ENCODE results near the gene MLH1.
A peak's percentile ranks its signal among the peaks of the same experiment; 100 is the strongest.

Gene MLH1

GRCh38 chr3:36981006-36981405 is 12.3 kb upstream of the MLH1 start:
- TF ChIP-seq, protein P1, sequence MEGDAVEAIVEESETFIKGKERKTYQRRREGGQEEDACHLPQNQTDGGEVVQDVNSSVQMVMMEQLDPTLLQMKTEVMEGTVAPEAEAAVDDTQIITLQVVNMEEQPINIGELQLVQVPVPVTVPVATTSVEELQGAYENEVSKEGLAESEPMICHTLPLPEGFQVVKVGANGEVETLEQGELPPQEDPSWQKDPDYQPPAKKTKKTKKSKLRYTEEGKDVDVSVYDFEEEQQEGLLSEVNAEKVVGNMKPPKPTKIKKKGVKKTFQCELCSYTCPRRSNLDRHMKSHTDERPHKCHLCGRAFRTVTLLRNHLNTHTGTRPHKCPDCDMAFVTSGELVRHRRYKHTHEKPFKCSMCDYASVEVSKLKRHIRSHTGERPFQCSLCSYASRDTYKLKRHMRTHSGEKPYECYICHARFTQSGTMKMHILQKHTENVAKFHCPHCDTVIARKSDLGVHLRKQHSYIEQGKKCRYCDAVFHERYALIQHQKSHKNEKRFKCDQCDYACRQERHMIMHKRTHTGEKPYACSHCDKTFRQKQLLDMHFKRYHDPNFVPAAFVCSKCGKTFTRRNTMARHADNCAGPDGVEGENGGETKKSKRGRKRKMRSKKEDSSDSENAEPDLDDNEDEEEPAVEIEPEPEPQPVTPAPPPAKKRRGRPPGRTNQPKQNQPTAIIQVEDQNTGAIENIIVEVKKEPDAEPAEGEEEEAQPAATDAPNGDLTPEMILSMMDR (IDR thresholded peaks at IDR 0.05; ENCODE audit: borderline replicate concordance, insufficient read depth, low read depth, low read length), result no peak
- H3K4me3 ChIP-seq (ENCODE audit: low read depth, low read length), result no peak overlapping the region

DNA sequence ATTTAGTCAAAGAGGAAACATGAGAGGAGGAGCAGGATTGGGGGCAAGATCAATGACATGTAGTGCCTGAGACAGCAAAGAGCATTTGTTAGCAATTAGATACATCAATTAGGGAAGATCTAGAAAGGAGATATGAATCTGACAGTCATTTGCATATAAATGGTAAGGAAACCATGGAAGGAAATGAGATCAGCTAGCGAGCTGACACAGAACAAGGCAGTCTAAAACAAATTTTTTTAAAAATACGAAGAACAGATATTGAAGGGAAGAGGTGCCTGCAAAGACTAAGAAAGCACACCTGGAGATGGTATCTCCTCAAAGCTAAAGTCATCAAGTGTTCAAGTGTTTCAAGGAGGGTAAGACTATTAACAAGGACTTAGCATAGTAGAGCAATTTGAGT is 5.0 kb upstream of the MLH1 start:
- H3K4me3 ChIP-seq (ENCODE audit: low read depth, low read length), result no peak overlapping the region
- TF ChIP-seq, protein P1 (IDR thresholded peaks at IDR 0.05; ENCODE audit: borderline replicate concordance, insufficient read depth, low read depth, low read length), result no peak

GRCh38 chr3:36989005-36989404 is 4.3 kb upstream of the MLH1 start:
- TF ChIP-seq, protein P1 (IDR thresholded peaks at IDR 0.05; ENCODE audit: borderline replicate concordance, insufficient read depth, low read depth, low read length), result no peak
- peak overlapping the region; percentile 2 for H3K4me3 ChIP-seq (ENCODE audit: low read depth, low read length)

DNA sequence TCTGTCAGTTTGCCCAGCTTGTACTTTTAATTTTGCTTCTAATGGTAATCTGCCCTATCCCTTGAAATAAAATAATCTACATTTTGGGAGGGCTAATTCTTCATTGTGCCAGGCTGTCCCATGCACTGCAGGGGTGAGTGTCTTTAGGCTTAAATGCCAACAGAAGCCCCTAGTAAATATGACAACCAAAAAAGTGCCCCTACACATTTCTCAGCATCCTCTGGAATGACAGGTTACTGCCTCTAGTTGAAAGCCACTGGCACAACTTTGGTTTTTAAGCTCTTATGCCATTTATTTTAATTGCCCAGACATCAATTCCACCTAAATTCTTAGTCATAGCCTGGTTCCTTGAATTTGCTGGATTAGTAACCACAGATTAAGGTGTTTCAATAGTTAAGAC is 3.8 kb upstream of the MLH1 start:
- TF ChIP-seq, protein P1 (IDR thresholded peaks at IDR 0.05; ENCODE audit: borderline replicate concordance, insufficient read depth, low read depth, low read length), result no peak

GRCh38 chr3:36991147-36991546 is 2.2 kb upstream of the MLH1 start:
- TF ChIP-seq, protein P1 (IDR thresholded peaks at IDR 0.05; ENCODE audit: borderline replicate concordance, insufficient read depth, low read depth, low read length), result no peak
- peak overlapping the region; percentile 70 for H3K4me3 ChIP-seq (ENCODE audit: low read depth, low read length)

More for the DNA sequence above, 3.8 kb upstream of the MLH1 start:
- peak overlapping the region; percentile 2 for H3K4me3 ChIP-seq (ENCODE audit: low read depth, low read length)

GRCh38 chr3:36991923-36992805 is 1.2 kb upstream of the MLH1 start:
- TF ChIP-seq, protein P1 (IDR thresholded peaks at IDR 0.05; ENCODE audit: borderline replicate concordance, insufficient read depth, low read depth, low read length), result no peak
- peak overlapping the region; percentile 70 for H3K4me3 ChIP-seq (ENCODE audit: low read depth, low read length)

DNA sequence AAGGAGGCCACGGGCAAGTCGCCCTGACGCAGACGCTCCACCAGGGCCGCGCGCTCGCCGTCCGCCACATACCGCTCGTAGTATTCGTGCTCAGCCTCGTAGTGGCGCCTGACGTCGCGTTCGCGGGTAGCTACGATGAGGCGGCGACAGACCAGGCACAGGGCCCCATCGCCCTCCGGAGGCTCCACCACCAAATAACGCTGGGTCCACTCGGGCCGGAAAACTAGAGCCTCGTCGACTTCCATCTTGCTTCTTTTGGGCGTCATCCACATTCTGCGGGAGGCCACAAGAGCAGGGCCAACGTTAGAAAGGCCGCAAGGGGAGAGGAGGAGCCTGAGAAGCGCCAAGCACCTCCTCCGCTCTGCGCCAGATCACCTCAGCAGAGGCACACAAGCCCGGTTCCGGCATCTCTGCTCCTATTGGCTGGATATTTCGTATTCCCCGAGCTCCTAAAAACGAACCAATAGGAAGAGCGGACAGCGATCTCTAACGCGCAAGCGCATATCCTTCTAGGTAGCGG is 452 bp upstream of the MLH1 start, which contains the start of gene EPM2AIP1:
EPM2AIP1 (minus strand) TSS at position 326 of the 520 bp plus-strand sequence; CDS start at position 272, 54 bp downstream.
- TF ChIP-seq, protein P1 (IDR thresholded peaks at IDR 0.05; ENCODE audit: borderline replicate concordance, insufficient read depth, low read depth, low read length), result no peak
- peak within 1 kb of the TSS; percentile 70 for H3K4me3 ChIP-seq (ENCODE audit: low read depth, low read length)

Measured in GM12875 (cell line).